GM15510 (cell line): Measurements from ENCODE around the gene SH3BP2.

Experiments
- POLR2A ChIP-seq: IDR thresholded peaks from 3 replicates; pipeline ENCODE4 v1.6.1; 2011; ENCODE audit warnings: borderline replicate concordance; ENCODE audit not compliant: insufficient read length; ENCODE audit errors: extremely low read depth

Gene SH3BP2

DNA sequence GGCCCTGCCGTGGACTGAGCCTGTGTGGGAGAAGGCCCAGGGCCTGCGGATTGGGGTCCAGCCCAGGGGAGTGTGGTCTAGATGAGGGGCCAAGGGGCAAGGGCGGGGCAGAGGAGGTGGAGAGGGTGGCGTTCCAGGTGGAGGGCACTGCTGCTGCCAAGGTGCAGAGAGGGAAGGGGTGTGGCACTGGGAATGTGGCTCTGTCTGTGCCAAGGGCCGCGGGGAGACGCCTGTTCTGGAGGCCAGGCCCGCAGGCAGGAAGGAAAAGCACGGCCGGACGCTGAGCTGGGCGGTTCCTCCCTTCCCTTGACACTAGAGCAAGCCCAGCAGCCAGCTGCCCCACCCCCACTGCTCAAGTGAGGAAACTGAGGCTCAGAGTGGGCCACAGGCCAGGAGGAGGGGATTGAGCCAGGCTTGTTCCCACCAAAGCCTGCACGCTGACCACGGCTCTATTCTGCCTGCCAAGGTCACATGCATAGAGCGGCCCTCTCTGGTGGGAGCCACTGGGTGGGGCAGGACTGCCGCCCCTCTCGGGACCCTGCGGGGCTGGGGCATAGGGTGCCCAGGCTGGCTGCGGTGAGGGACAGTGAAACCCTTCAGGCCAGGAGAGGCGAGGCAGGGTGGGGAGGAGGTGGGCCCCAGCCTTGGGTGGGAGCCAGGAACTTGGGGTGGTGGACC lies 13.0 kb downstream of the SH3BP2 start:
- no peak for TF ChIP-seq POLR2A

DNA sequence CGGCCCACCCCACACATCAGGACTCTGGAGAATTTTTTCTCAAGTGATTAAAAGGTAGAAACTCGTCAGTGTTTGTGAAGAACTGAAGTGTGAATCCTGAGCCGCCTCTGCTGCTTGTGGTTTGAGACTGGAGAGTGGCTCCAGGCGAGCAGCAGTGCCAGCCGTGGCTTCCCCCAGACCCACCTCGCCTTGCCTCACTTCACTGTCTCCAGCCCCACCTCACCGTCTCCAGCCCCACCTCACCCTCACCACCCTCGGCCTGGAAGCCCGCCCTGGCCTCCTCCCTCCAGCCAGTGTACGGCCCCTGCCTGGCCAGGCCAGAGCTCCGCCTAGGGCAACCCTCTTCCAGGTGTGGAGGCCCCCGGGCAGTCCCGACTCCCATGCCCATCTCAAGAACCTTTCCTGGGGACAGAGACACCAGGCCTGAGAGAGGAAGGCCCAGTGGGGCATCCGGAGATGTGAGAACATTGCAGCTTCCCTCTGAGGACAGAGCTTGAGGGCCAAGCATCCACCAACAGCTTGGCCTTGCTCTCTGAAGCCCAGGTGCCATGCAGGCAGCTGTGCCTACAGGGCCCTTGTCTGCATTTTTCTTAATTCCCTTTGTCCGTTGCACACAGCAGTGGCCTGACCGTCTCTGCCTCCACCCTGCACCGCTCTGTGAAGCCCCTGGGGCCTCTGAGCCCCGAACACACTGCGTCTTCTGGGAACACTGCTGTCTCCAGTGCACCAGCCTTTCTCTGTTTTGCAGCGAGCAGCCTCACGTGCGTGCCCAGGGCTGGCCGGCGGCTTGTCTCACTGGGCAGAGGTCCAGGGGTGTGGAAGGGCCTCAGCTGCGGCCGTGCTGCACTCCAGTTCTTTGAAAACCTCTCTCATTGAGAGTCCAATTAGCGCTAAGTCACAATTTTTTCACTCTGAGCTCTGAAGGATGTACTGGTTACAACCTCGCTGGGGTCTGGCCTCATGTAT lies 13.8 kb downstream of the SH3BP2 start:
- no peak for TF ChIP-seq POLR2A

DNA sequence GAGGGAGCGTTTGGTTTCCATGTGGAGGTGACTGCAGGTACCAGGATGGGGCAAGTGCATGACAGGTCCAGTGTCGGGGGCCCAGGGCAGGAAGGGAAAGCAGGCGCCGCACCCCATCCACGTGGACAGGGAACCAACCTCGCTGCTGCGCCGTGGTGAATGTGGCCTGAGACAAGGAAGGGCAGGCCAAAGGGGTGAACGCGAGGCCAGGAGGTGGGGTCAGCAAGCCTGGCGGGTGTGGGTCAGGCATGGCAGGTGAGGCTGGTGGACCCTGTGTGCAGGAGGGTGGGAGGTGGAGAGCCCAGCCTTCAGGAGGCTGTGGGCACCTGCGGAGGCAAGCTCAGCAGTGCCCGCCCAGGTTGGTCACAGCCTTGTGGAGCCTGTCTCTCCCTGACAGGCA lies 14.7 kb downstream of the SH3BP2 start:
- no peak for TF ChIP-seq POLR2A

DNA sequence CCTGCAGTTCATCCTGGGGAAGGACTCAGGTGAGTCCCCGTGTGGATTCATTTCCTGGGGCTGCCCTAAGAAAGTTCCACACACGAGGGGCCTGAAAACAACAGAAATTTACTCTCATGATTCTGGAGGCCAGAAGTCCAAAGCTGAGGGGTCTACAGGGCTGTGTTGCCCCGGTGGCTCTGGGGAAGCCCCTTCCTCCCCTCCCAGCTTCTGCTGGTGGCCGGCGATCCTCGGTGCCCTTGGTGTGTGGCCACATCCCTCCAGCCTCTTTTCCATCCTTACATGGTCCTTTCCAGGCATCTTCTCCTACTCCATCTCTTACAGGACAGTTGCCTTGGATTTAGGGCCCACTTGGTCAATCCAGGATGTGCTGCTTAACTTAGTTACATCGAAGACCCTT lies 15.1 kb downstream of the SH3BP2 start:
- TF ChIP-seq POLR2A = no peak

DNA sequence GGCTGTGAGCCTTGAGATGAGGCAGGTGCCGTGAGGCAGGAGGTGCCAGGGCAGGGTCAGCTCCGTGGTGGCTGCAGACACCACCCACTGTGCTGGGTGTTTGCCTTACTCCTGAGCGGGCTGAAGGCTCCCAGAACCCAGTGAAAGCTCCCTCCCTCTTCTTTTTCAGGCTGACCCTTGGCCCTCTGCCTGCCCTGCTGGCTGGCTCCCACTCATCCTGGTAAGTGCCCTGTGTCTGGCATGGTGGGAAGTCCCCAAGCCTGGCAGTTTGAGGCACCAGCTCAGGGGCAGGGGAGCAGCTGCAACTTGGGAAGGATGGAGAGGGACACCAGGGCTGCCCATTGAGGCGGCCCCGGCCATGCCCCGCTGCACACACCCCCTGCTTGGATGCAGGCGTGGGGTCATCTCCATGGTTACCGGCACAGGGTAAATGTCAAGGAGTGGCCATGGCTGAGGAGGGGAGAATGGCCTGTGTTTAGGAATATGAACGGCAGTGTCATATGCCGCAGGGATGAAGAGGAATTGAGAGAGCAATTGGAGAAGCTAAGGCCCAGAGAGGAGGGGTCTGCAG lies 16.8 kb downstream of the SH3BP2 start:
- no peak for TF ChIP-seq POLR2A

DNA sequence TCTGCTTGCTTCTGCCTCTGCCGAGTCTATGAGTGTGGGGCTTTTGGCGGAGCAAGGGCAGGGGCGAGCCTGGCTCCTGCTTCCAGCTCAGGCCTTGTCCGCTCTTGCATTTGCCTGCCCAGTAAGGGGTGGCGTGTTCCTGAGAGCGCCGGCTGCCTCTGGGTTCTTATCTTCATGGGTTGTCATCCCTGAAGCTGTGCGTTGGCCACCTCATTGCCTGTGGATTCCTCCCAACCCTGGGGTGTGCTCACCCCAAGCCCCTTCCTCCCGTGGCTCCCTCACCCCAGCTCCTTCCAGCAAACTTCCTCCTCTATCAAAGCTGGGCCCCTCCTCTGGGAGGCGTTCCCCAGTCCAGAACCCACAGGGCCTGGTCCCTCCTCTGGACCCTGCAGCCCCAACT lies 17.5 kb downstream of the SH3BP2 start:
- no peak for TF ChIP-seq POLR2A

DNA sequence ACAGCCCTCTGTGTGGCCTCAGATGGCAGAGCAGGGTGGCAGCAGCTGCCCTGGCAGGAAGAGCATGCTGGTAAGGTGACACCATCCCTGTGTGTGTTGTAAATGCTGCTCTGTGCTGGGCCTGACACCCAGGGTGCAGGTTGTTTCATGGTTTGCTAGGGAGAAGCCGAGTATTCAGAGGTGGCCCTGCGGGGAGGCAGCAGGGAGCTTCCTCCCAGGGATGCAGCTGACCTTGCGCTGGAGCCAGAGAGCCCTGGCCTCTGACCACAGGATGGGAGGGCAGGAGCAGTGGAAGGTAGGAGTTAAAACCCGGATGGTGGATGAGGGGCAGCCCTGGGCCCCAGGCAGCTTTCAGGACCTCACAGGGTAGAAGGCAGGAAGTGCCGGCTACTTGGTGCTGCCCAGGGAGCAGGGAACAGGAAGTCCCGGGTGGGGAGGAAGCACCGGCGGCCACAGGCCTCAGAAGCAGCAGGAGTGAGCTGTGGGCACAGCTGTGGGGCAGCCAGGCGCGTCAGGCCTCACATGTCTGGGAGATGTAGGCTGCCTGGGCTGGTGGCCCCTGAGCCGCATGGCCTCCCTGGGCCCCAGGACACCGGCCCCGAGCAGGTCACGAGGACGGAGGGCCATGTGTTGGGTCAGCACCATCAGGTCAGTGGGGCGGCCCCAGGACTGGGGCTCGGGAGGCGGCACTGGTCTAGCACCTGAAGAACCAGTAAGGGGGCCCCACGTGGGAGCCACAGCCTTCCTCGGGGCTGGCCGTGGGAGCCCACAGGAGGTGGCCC lies 19.1 kb downstream of the SH3BP2 start:
- peak; percentile 71 for TF ChIP-seq POLR2A

DNA sequence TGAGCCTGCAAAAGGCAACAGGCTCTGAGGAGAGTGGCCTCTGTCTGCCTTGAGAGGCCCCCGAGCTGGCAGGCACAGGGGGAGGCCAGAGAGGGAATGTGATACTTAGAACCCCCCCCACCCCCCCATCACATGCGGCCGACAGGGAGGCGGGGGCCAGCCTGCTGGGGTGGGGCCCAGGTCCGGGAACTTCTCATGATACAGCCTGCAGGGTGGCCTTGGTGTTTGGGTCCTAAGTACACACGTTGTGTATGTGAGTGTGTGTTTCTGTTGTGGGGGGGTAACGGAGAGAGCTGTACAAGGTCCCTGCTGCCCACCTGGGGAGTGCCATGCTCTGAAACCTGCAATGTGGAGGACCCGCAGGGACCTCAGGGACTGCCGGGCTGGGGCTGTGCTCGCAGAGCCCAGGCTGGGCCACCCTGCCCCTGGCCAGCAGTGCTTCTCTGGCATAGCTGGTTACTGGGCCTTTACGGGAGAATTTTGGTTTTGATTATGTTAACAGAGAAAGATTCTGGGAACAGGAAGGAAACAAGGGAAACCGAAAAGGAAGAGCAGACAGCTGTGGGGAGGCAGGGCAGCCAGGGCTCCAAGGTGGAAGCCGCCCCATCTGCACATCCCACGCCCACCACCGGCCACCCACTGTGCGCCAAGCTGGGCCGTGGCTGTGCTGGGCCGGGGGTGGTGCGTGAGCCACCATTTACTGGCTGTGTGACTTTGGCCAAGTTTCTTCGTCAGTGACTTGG lies 19.9 kb downstream of the SH3BP2 start:
- TF ChIP-seq POLR2A = no peak

DNA sequence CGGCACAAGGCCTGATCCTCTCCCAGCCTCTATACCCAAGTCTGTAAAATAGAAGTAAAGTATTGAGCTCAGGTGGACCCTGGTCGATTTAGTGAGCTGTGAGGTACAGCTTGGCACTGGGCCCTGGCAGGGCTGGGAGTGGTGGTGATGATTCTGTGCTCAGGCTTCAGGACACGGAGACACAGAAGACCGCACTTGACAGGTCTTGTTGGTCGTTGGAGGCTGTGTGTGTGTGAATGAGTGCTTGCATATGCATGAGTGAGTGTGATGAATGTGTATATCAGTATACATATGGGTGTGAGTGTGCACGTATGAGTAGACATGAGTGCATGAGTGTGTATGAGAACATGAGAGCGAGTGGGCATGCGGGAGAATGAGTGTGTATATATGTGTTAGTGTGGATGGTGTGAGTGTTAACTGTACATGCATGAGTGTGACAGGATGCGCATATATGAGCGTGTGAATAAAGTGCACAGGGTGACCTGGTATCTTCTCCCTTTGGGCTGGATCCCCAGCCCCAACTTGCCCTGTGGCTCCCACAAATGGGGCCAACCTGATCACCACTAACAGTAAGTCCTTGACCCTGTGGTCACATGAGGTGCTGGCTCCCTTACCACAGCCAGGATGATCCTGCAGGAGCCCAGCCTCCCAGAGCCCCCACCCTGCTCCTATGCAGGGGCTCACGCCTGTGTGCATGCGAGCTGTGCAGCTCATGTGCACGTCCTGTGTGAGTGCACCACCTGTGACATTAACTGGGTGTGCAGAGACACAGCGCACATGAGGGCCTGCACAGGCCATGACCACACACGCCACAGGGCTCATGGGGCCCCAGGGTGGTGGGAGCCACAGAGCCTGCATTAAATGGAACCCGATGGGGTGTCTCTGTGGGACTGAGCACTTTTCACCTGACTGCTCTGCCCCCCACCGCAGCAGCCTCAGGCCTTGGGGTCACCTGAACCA lies 20.8 kb downstream of the SH3BP2 start:
- TF ChIP-seq POLR2A = no peak

DNA sequence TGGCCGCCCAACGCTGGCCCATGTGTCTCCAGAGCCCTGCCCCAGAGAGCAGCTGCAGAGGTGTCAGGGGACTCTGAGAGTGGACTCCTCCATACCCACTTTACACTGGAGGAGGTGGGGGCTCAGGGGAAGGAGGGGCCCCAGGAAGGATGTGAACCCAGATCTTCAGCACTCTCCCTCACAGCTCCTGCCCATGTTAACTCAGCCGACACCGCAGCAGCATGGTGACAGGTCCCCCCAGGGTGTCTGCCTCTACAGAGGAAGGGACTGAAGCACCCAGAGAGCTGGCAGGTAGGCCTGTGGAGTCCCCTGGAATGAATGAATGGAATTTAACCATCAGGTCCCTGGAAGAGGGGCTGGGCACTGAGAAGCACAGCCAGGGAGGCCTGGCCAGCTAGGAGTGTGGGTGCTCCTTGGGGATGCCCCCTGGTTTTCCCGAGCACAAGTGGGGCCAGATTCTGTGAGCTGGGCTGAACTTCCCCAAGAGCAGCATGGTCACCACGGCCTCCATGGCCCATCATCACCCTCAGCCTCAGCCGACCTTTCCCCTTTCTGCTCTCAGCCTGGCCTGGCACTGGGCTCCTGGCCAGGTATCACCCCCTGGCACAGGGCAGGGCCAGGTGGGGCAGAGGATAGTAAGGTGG lies 21.9 kb downstream of the SH3BP2 start:
- no peak for TF ChIP-seq POLR2A

DNA sequence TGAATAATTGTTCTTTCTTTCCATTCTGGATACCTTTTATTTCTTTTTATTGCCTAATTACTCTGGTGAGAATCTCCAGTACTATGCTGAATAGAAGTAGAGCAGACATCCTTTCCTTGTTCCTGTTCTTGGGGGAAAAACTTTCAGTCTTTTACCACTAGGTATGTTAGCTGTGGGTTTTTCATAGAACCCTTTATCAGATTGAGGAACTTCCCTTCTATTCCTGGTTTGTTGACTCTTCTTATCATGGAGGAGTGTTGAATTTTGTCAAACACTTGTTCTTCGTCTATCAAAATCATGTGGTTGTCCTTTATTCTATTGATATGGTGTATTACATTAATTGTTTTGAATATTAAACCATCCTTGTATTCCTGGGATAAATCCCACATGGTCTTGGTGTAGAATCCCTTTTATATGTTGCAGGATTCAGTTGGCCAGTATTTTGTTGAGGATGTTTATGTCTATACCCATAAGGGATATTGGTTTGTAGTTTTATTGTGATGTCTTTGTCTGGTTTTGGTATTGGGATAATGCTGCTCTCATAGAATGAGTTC lies 23.6 kb downstream of the SH3BP2 start:
- TF ChIP-seq POLR2A = no peak

DNA sequence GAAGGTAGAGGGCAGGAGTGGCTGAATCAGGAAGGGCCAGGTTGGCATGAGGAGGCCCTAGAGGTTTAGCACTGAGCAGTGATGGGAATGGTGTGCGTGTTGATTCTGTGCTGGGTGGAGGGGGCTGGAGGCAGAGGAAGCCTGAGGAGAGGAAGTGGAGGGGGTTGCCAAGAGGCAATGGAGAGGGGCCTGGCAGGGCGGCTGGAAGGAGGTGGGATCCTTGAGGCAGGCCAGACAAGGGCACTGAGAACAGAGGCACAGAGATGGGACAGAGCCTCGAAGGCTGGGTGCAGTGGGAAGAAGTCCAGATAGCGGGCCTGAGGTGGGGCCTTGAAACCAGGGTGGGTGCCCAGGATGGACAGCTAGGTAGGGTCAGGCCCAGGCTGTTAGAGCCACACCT lies 24.3 kb downstream of the SH3BP2 start:
- no peak for TF ChIP-seq POLR2A

DNA sequence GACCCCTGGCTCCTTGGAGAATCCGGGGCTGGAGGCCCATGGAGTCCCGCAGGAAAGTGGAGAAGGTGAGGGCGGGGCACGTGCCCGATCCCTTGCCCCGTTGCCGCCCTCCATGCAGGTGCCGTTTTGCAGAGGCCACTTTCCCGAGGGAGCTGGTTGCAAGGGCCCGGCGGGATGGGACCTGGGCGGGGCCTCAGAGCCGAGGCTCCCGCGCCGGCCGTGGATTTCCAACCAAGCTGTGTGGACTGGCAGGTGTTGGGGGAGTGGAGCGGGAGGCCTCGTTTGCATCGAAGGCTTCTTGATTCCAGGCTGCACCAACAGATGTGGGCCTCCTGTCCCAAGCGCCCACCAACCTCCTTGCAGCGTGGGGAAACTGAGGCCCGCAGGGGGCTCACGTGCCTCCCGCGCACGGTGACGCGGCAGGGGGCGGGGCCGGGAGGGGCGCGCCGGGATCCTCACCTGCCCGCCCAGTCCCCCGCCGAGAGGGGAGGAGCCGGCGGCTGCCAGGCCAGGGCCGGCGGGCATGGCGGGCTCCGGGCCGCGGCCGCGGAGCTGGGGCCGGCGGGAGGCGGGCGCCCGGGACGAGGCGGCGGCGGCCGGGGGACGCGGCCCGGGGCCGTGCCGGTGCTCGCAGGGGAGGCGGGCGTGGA lies 24.9 kb downstream of the SH3BP2 start:
- no peak for TF ChIP-seq POLR2A
